Duodenal mucosa (tissue), 2 donors: ENCODE results near the gene S1PR4.
A peak's percentile ranks its signal among the peaks of the same experiment; 100 is the strongest.

Experiments used
- H3K27ac ChIP-seq: one replicate; pipeline ENCODE4 v1.7.0; 2013; ENCODE audit warnings: low read depth, low read length
- H3K27me3 ChIP-seq, 2 donors: one replicate each; pipeline ENCODE4 v1.7.0; 2013; ENCODE audit warnings: low read length in 2 of 2, control low read depth in 1 of 2; ENCODE audit not compliant: insufficient read depth in 2 of 2, control insufficient read depth in 1 of 2
- H3K36me3 ChIP-seq, 2 donors: one replicate each; pipeline ENCODE4 v1.7.0; 2013; ENCODE audit warnings: low read length in 2 of 2, control low read depth in 1 of 2; ENCODE audit not compliant: insufficient read depth in 2 of 2, control insufficient read depth in 1 of 2
- H3K4me1 ChIP-seq, 2 donors: one replicate each; pipeline ENCODE4 v1.7.0; 2013; ENCODE audit warnings: low read length in 2 of 2, control low read depth in 1 of 2; ENCODE audit not compliant: insufficient read depth in 2 of 2, control insufficient read depth in 1 of 2
- H3K4me3 ChIP-seq, 2 donors: one replicate each; pipeline ENCODE4 v1.7.0; 2013; ENCODE audit warnings: low read length in 2 of 2, low read depth in 1 of 2
- H3K9ac ChIP-seq, 2 donors: one replicate each; pipeline ENCODE4 v1.7.0; 2013; ENCODE audit warnings: low read length in 2 of 2, low read depth in 1 of 2
- H3K9me3 ChIP-seq, 2 donors: one replicate each; pipeline ENCODE4 v1.7.0; 2013; ENCODE audit warnings: low read length in 2 of 2, control low read depth in 1 of 2; ENCODE audit not compliant: control insufficient read depth in 1 of 2

Gene S1PR4

DNA sequence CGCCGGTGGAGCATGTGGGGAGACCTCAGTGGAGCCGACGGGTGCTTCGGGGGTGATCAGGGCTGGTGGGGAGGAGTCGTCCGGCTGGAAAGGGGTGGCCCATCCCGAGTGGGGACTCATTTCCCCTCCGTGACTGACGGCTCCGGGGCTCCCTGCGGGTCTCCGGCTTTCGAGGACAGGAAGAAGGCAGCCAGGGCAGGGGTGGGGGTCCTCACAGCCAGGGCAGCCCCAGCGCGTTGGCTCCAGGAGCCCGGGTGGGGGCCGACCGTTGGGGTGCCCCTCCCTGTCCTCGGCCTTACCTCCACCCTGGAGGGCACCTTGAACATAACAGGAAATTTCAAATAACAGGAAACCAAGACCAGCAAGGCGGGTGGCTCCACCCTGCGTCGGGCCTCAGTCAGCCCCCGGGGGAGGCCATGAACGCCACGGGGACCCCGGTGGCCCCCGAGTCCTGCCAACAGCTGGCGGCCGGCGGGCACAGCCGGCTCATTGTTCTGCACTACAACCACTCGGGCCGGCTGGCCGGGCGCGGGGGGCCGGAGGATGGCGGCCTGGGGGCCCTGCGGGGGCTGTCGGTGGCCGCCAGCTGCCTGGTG, at the start of gene S1PR4:
Gene S1PR4 (plus strand): TSS at position 393 of the 596 bp plus-strand sequence. CDS start 24 bp downstream, at position 417.
- Histone ChIP-seq H3K9ac (peak within 1 kb of the TSS; percentile 47 to 66), H3K27me3 (no peaks in the 10 kb centered on the region), H3K27ac (peak within 1 kb of the TSS; percentile 62), H3K4me1 (peaks cover 16% of the 10 kb centered on the region in 2 donors), H3K4me3 (peak within 1 kb of the TSS; percentile 53 to 55), H3K36me3 (no peaks in the 10 kb centered on the region), H3K9me3 (no peaks in the 10 kb centered on the region)

- no peak overlapping the region for H3K4me3 ChIP-seq
- peaks cover 0 to 3% of the 10 kb centered on the region in 2 donors for H3K4me1 ChIP-seq
- no peaks in the 10 kb centered on the region for H3K27me3 ChIP-seq
- H3K9ac ChIP-seq: no peak overlapping the region
- H3K27ac ChIP-seq: no peak overlapping the region
- H3K36me3 ChIP-seq: no peaks in the 10 kb centered on the region
- H3K9me3 ChIP-seq: no peaks in the 10 kb centered on the region
Observed at GRCh38 chr19:3129112-3129511, 49.5 kb upstream of the S1PR4 start.

DNA sequence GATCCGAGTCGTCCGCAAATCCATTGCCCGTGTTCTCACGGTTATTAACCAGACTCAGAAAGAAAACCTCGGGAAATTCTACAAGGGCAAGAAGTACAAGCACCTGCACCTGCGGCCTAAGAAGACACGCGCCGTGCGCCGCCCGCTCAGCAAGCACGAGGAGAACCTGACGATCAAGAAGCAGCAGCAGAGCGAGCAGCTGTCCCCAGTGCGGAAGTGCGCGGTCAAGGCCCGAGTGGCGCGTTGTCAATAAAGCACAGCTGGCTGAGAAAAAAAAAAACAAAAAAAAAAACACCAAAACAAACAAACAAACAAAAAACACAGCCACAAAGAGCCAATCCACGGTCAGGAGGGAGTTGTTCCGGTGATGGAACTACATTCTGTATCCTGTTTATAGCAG, 47.4 kb upstream of the S1PR4 start:
- Histone ChIP-seq H3K27ac (no peak overlapping the region), H3K4me3 (no peak overlapping the region), H3K9ac (no peak overlapping the region), H3K4me1 (no peaks in the 10 kb centered on the region), H3K27me3 (no peaks in the 10 kb centered on the region), H3K36me3 (no peaks in the 10 kb centered on the region), H3K9me3 (no peaks in the 10 kb centered on the region)

GRCh38 chr19:3132971-3133792, 45.4 kb upstream of the S1PR4 start:
- Histone ChIP-seq H3K27ac (no peak overlapping the region), H3K27me3 (no peaks in the 10 kb centered on the region), H3K9ac (peak overlapping the region in 1 of 2 donors; percentile 32), H3K36me3 (no peaks in the 10 kb centered on the region), H3K4me1 (no peaks in the 10 kb centered on the region), H3K9me3 (no peaks in the 10 kb centered on the region), H3K4me3 (no peak overlapping the region)

DNA sequence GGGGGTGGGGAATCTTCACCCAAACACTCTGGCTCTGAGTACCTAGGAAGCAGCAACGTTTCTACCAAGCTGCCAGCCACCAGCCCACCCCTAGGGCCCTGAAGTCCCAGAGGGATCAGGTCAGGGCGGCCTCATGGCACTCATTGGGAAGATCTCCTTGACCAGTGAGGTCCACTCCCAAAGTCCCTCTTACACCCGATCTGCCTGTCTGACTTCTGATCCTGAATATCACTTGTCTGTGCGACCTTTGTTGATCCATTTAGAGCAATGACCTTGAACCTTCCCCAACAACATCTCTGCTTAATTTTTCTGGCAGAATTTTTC, 44.8 kb upstream of the S1PR4 start:
- H3K27ac ChIP-seq: no peak overlapping the region

GRCh38 chr19:3135961-3136683, 42.4 kb upstream of the S1PR4 start, which contains the start of gene GNA15:
Gene GNA15 (plus strand): TSS chr19:3136033. CDS start chr19:3136451, 418 bp downstream.
- H3K36me3 ChIP-seq: no peaks in the 10 kb centered on the region
- H3K4me1 ChIP-seq: no peaks in the 10 kb centered on the region
- H3K9ac ChIP-seq: peak within 1 kb of the TSS in 1 of 2 donors; percentile 59
- H3K27me3 ChIP-seq: no peaks in the 10 kb centered on the region
- peak within 1 kb of the TSS; percentile 32 for H3K27ac ChIP-seq
- peak within 1 kb of the TSS; percentile 22 to 55 for H3K4me3 ChIP-seq
- H3K9me3 ChIP-seq: no peaks in the 10 kb centered on the region

More for the DNA sequence above, 44.8 kb upstream of the S1PR4 start:
- Histone ChIP-seq H3K9ac (peak overlapping the region in 1 of 2 donors; percentile 32), H3K36me3 (no peaks in the 10 kb centered on the region), H3K4me3 (no peak overlapping the region), H3K4me1 (no peaks in the 10 kb centered on the region), H3K27me3 (no peaks in the 10 kb centered on the region), H3K9me3 (no peaks in the 10 kb centered on the region)

DNA sequence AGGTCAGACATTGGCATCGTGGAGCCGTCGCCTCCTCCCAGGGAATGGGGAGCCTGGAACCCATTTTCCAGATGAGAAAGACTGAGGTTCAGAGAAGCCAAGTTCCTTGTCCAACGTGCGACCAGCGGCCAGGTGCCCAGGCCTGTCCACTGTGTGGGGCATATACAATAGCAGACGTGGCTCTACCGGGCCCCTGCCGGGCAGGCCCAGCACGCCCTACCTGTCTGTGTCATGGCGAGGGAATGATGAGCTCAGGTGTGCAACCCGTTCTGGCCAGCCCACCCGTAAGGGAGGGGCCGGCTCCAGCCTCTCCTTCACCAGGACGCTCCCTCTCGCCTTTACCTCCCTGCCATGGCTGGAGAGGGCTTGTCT, 41.9 kb upstream of the S1PR4 start:
- H3K4me1 ChIP-seq: peaks cover 2 to 3% of the 10 kb centered on the region in 2 donors
- H3K27ac ChIP-seq: peak overlapping the region; percentile 20
- peak overlapping the region; percentile 22 to 55 for H3K4me3 ChIP-seq
- H3K36me3 ChIP-seq: no peaks in the 10 kb centered on the region
- H3K9me3 ChIP-seq: no peaks in the 10 kb centered on the region
- H3K9ac ChIP-seq: peak overlapping the region in 1 of 2 donors; percentile 59
- H3K27me3 ChIP-seq: no peaks in the 10 kb centered on the region

GRCh38 chr19:3137119-3137518, 41.5 kb upstream of the S1PR4 start:
- Histone ChIP-seq H3K27ac (no peak overlapping the region), H3K4me1 (peaks cover 6 to 7% of the 10 kb centered on the region in 2 donors), H3K9ac (no peak overlapping the region), H3K9me3 (no peaks in the 10 kb centered on the region), H3K4me3 (no peak overlapping the region), H3K36me3 (no peaks in the 10 kb centered on the region), H3K27me3 (no peaks in the 10 kb centered on the region)

DNA sequence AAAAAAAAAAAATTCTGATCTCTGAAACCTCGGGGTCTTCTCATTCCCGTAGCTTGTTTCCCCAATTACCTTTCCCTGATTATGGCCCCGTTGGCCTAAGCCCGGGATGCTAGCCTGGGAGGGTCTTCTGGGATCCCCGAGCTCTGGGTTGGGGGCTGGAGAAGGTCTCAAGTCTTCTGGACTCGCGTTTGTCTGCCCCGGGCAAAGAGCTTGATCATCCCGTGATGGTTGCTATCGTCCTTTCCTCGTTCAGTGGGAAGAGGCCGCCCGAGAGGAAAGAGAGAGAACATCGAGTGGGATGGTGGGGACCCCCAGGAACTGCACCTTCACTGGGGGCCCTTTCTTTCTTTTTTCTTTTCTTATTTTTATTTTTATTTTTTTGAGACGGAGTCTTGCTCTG, 40.3 kb upstream of the S1PR4 start:
- Histone ChIP-seq H3K4me3 (no peak overlapping the region), H3K27ac (no peak overlapping the region), H3K9ac (no peak overlapping the region), H3K27me3 (no peaks in the 10 kb centered on the region), H3K9me3 (no peaks in the 10 kb centered on the region), H3K36me3 (no peaks in the 10 kb centered on the region), H3K4me1 (peaks cover 6 to 7% of the 10 kb centered on the region in 2 donors)

DNA sequence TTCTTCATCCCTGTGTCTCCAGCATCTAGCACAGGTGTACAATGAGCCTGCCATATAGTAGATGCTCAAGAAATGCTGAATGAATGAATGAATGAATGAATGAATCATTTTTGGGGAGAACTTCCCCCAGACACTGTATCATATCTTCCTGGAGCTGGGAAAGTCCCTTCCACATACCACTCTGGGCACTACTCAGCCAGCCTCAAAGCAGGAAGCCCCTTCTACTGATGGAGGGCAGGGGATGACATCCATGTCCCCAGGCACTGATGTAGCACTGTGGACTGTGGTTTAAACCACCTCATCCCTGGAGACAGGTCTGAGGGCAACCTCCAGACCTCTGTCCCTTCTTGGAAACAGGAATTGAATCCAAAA, 37.9 kb upstream of the S1PR4 start:
- Histone ChIP-seq H3K27me3 (no peaks in the 10 kb centered on the region), H3K27ac (no peak overlapping the region), H3K4me3 (no peak overlapping the region), H3K9ac (no peak overlapping the region), H3K36me3 (no peaks in the 10 kb centered on the region), H3K4me1 (peaks cover 6 to 7% of the 10 kb centered on the region in 2 donors), H3K9me3 (no peaks in the 10 kb centered on the region)
